Hypothalamus (tissue), 51 donors: ENCODE measurements around the gene MINDY3.
"Not testable (repeated sequence)": the region's sequence is repeated elsewhere in the genome, so short reads cannot be mapped to it uniquely, and the experiment has no call there.

Source experiments
- DNase-seq, 51 donors: peaks; one replicate each; lab custom pipeline; 2025; lab: John Stamatoyannopoulos, UW

The MINDY3 gene

GRCh38 chr10:15857107-15857575 lies 3.2 kb downstream of the MINDY3 start:
- no peak for DNase-seq

GRCh38 chr10:15856328-15857015 lies 3.8 kb downstream of the MINDY3 start:
- no peak for DNase-seq

GRCh38 chr10:15853800-15854199 lies 6.5 kb downstream of the MINDY3 start:
- DNase-seq = no peak

GRCh38 chr10:15852111-15852557 lies 8.2 kb downstream of the MINDY3 start:
- no peak for DNase-seq

- DNase-seq = not testable (repeated sequence)
Measured at GRCh38 chr10:15850337-15850978, 9.8 kb downstream of the MINDY3 start.

- no peak for DNase-seq
Measured at GRCh38 chr10:15849316-15849715, 11.0 kb downstream of the MINDY3 start.

GRCh38 chr10:15847481-15847880 lies 12.8 kb downstream of the MINDY3 start:
- no peak for DNase-seq

GRCh38 chr10:15844517-15844916 lies 15.8 kb downstream of the MINDY3 start:
- DNase-seq = no peak

GRCh38 chr10:15843695-15844094 lies 16.6 kb downstream of the MINDY3 start:
- no peak for DNase-seq

GRCh38 chr10:15842556-15843169 lies 17.6 kb downstream of the MINDY3 start:
- DNase-seq = no peak

- DNase-seq = no peak
Measured at GRCh38 chr10:15841696-15842095, 18.6 kb downstream of the MINDY3 start.

- no peak for DNase-seq
Measured at GRCh38 chr10:15836807-15837206, 23.5 kb downstream of the MINDY3 start.

GRCh38 chr10:15829495-15829894 lies 30.8 kb downstream of the MINDY3 start:
- no peak for DNase-seq

- no peak for DNase-seq
Measured at GRCh38 chr10:15824498-15824897, 35.8 kb downstream of the MINDY3 start.

GRCh38 chr10:15822131-15822530 lies 38.2 kb downstream of the MINDY3 start:
- no peak for DNase-seq

- DNase-seq = no peak
Measured at GRCh38 chr10:15821046-15821683, 39.1 kb downstream of the MINDY3 start.

- no peak for DNase-seq
Measured at GRCh38 chr10:15817409-15818046, 42.8 kb downstream of the MINDY3 start.

GRCh38 chr10:15815242-15815885 lies 44.9 kb downstream of the MINDY3 start:
- no peak for DNase-seq

GRCh38 chr10:15814565-15814964 lies 45.7 kb downstream of the MINDY3 start:
- no peak for DNase-seq

- DNase-seq = no peak
Measured at GRCh38 chr10:15813415-15813814, 46.9 kb downstream of the MINDY3 start.
